OCI-LY3 (cell line): Measurements from ENCODE around the gene LAMC1.

ENCODE experiments used
- EZH2phosphoT487 ChIP-seq: fragments of 200-600 bp; shearing (Covaris generic); IDR thresholded peaks from 2 replicates; pipeline ENCODE4 v1.6.1; 2018; ENCODE audit warnings: antibody characterized with exemption, mixed run types, low read depth
- TF ChIP-seq, protein P1 (sequence below): fragments of 200-600, 300-600 bp; sonication (generic); IDR thresholded peaks from 2 replicates; pipeline ENCODE4 v1.5.1; 2014; ENCODE audit warnings: antibody characterized with exemption, low read length, low read depth

DNA sequence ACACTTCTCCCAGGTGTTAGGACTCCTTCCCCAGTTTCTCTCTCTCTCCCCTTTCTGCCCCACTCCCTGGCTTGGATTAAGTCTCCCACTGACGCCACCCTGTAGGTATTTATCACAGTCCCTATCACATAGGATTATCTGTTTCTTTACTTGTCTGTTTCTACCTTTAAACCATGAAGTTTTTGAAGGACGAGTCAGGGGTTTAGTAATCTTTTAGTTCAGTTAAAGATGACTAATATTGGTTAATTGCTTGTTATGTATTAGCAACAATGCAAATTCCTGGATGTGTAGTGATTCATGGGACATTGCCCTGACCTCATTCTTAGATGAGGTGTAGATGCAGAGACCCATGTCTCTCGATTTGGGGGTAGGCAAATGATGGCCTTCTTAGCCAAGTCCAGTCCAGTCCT lies 6.4 kb downstream of the LAMC1 start:
- TF ChIP-seq, protein P1, sequence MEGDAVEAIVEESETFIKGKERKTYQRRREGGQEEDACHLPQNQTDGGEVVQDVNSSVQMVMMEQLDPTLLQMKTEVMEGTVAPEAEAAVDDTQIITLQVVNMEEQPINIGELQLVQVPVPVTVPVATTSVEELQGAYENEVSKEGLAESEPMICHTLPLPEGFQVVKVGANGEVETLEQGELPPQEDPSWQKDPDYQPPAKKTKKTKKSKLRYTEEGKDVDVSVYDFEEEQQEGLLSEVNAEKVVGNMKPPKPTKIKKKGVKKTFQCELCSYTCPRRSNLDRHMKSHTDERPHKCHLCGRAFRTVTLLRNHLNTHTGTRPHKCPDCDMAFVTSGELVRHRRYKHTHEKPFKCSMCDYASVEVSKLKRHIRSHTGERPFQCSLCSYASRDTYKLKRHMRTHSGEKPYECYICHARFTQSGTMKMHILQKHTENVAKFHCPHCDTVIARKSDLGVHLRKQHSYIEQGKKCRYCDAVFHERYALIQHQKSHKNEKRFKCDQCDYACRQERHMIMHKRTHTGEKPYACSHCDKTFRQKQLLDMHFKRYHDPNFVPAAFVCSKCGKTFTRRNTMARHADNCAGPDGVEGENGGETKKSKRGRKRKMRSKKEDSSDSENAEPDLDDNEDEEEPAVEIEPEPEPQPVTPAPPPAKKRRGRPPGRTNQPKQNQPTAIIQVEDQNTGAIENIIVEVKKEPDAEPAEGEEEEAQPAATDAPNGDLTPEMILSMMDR: no peak
- TF ChIP-seq EZH2phosphoT487: no peak
